ENCODE results near the gene TRPV2.
"Not testable (repeated sequence)": the region's sequence is repeated elsewhere in the genome, so short reads cannot be mapped to it uniquely, and the experiment has no call there.

The TRPV2 gene

DNA sequence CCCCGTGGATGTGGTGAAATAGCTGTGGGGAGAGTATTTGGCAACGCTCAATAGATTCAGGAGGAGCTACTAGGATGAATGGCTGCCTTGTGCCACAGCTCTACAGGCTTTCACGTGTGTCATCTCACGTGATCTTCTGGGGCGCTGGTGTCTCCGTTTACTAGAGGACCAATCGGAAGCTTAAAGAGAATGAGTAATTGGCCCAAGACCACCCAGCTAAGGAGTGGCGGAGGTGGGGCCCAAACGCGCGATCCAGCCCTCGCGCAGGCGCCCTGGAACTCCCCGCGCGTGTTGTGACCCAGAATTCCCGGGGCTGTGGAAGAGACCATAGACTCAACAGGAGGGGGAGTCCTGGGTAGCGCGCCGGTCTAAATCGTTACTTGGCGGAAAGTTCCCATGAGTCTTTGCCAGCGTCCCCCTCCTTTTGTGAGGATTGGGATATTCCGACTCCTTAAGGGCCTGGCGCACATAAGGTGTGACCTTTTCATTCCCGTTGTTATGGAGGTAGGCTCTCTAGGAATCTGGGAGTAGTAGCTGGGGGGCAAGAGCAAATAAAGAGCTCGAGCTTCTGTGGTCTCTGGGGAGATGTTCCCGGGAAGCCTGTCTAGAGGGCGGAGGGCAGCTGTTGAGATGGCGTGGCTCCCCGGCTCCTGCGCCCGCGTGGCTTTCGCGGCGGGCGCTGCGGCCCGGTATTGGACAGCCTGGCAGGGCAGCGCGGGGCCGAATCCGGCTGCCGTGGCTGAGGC is 23.4 kb downstream of the TRPV2 start:
- peak; percentile 91 for DNase-seq

GRCh38 chr17:16439303-16439791 is 24.0 kb downstream of the TRPV2 start:
- DNase-seq = no peak

DNA sequence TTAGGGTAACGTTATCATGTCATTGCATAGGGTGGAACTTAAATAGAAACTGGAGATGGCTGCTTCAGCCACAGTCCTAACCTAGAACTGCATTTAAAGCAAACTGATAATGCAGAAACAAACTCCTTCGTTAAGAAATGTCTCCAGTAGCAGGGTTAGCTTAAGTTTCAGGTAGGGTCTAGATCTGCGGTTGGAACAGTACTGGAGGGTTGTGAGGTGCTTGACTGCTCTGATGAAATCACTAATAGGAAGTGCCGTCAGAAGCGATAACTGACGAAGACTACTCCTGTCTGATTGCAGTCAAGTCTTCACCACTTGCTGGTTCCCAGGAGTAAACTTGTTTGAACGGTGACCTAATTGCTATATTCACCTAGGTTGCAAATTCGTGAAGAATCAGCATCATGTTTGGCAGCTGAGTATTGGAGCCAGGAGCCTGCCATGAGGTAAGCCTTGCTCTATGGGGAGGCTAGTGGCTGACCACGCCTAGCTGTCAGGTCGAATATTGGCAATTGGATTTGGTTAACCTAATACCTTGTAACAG is 24.5 kb downstream of the TRPV2 start:
- DNase-seq = no peak

DNA sequence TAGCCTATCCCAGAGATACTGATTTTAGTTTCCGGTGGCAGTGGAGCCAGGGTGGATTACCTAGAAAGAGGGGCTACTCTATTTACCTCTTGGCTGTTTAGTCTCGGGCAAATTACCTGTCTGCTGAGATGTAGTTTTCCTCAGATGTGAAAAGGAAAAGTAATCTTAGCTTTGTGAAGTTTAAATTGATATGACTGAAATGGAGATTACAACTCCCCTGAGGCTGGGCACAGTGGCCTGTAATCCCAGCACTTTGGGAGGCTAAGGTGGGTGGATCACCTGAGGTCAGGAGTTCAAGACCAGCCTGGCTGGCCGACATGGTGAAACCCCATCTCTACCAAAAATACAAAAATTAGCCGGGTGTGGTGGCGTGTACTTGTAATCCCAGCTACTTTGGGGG is 25.0 kb downstream of the TRPV2 start:
- DNase-seq = not testable (repeated sequence)

DNA sequence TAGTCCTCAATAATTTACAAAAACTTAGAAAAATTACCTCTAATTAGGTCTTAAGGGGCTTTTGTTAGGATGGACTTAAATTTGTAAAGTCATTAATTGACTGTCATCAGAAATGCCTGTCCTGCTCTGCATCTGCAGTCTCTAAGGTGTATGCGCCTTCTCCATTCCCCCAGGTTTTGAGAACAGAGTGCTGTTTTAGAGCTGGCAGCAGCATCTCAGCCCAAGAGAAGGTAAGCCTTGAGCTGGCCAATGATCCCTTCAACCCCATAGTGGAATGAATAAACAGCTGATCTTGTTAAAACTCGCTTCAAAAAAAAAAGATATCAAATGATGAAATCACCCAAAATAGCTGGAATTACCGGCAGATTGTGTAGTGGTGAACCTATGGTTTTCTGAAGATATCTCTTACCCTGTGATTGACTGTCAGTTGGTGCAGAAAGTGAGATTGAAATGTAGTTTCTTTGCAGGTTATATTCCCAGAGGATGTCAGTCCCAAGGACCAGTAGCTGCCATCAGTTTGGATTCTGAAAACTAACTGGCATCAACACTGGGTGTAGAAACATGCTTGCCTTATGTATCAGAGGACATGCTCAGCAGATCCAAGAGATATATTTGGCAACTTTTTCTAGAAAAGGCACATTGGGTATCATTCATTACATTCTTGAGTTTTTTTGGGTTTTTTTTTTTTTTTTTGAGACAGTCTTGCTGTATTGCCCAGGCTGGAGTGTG is 25.7 kb downstream of the TRPV2 start:
- DNase-seq = no peak

DNA sequence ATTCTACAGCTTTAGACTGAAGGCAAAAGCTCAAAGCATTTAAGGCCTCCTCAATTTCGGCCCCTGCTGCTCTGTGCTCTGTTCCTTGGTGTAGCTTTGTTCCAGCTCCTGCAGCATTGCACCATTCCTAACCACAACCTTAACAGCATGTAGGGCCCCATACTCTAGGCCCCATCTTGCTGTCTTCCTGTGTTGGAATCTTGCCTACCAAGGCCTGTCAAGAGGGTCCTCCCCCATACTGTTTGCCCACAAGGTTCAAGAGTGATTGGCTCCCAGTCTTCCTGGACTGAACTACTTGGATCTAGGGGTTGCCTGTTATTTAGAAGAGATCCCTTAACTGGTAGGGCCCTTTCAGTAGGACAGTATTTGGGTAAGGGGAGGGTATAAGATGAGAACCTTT is 26.8 kb downstream of the TRPV2 start:
- no peak for DNase-seq

DNA sequence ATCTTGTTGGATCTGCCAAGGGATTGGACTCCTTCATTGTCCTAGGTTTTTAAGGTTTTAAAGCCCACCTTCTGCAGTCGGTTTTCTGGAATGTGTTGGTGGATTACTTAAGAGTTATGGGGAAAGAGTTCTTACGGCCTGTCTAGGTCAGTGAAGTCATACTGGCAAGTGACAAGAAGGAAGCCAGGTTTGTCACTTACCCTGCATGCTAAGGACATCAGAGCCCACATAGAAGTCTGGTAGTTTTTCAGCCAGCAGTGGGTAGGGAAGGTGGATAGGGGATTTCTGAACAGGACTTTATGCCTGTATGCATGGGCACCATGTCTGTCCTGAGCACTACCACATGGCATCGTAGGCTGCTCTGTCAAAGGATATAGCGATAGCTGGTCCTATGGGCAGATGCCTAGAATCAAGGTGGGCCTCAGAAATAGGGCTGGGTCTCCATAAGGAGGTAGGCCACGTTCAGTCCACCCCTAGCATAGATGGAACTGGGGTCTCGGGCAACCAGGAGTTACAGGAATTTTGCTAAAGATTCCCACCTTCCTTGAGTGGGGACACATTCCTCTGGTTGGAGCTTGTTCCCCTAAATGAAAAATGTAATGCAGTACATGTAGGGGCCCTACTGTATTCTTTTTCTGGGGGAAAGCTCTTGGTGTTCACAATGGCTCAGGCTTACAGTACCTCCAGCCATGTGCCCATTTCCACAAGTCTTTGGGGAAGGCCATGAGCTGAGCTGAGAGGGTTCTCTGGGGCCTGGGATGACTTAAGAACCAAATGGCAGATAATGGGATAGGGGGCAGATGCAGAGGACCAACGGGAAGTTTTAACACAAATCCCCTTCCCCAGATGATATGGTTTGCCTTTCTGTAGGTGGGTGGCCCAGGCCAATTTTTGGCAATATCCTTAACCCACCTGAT is 27.5 kb downstream of the TRPV2 start:
- no peak for DNase-seq

DNA sequence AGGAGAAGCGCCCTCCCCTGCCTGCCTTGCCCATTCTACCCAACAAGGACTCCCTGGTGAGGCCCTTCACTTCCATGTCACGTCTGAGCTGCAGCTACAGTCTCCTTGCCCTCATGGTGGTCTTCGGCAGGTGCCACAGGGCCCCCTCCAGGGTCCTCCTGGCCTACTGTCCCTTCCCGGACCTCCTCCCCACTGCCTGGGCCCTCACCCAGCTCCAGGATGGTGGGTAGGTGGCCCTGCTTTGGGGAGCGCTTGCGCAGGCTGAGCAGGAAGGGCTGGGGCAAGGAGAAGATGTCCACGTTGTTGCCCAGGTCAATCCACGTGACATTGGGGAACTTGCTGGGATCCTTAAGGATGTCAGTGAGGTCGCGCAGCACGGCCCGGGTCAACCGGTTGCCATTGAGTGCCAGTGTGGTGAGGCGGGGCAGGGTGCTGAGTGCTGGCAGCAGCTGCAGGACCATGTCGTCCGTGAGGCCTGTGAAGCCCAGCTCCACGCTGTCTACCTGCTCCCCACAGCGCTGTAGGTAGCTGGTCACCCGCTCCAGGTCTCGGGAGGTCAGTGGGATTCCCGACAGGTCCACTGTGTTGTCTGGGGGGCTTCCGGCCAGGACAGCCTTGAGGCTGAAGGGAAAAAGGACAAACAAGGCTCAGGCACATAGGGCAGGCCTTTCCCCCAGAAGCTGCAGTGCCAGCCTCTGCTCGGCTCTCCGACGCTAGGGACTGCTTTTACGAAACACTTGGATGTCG is 28.3 kb downstream of the TRPV2 start:
- no peak for DNase-seq

- DNase-seq = no peak
Observed at GRCh38 chr17:16444258-16444886, 29.0 kb downstream of the TRPV2 start.

DNA sequence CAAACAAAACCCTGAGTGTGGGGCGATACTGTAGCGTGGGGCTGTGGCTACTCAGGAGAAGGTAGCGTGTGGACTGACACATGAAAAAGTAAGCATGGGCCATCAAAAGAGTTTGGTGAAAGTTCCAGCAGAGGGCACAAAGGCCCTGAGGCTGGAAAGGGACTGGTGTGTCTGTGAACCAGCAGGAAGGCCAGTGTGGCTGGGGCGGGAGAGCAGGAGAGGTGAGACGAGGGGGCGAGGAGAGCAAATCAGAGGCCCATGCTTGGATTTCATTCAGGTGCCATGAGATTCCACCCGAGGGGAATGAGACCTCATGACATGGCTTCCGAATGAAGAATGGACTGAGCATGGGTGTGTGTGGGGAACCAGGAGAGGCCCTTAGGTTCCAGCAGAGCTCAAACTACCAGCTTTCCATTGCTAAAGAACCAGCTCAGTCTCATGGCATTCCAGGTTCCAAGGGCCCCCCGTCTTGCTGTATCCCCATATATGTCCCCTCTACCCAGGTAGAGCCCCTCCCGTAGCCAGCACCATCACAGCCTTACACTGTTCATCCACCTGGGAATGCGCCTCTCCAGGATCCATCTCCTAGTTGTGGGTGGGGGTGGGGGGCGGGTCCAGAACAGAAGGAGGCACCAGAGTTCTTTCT is 31.1 kb downstream of the TRPV2 start:
- DNase-seq = no peak

- no peak for DNase-seq
Observed at GRCh38 chr17:16447676-16448075, 32.3 kb downstream of the TRPV2 start.

DNA sequence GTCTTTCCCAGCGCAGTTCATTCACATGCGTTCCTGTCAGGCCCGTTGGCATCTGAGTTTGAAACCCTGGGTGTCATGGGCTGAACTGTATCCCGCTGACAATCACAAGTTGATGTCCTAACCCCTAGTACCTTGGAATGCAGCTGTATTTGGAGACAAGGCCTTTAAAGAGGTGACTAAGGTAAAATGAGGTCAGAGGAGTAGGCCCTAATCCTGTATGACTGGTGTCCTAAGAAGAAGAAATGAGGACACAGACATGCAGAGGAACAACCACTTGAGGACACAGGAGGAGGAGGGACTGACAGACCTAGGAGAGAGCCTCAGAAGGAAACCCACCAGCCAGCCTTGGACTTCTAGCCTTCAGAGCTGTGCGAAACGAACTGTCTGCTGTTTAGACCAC is 33.1 kb downstream of the TRPV2 start:
- no peak for DNase-seq

DNA sequence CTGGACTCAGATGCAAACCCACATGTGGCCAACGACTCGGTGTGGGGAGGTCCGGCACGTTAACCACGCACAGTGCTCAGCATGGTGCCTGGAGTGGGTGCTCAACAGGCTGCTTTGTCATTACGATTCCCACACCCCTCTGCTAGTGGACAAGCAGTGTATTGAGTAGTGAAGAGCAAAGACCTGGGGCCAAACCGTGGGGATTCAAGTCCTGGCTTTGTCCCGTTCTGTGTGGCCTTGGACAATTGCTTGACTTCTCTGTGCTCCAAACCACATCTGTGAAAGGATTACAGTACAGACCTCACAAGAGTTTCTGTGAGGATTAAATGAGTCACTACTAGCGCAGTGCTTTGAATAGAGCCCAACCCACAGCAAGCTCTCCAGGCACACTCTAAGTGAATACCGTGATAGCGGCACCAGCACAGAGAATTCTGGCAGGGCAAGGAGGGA is 33.8 kb downstream of the TRPV2 start:
- DNase-seq = no peak

DNA sequence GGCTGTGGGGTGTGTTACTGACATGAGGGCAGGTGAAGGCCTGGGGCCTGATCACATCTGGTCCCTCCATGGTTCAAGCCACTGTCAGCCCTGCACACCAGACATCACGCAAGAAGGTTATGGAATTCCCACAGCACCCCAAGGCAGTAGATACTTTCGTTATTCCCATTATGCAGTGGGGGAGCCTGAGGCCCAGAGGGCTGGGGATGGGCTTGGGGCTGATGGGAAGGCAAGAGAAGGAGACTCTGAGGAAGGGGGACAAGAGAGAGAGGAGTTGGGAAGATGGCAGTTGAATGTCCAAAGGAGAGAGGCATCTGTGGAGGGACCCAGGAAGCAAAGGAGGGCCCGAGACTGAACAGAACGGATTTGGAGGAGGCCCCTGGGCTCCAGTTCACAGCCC is 34.7 kb downstream of the TRPV2 start:
- no peak for DNase-seq

GRCh38 chr17:16452268-16452667 is 36.9 kb downstream of the TRPV2 start:
- DNase-seq = not testable (repeated sequence)

DNA sequence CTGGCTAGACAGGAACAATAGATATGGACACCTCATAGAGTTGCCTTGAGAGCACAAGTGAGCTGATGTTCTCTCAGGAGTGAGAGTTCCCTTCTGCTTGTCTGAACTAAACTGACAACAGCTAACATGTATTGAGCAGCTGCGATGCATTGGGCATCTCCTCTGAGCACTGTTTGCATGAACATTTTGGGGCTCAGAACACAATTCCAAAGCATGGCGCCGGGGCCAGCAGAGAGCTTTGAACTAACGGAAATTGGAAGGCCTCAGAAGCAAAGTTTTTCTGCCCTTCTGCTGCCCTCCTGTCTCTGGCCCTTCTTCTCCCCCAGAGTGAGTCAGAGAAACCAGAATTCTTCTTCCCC is 38.1 kb downstream of the TRPV2 start:
- DNase-seq = no peak

- DNase-seq = no peak
Observed at GRCh38 chr17:16455997-16456741, 40.8 kb downstream of the TRPV2 start.

DNA sequence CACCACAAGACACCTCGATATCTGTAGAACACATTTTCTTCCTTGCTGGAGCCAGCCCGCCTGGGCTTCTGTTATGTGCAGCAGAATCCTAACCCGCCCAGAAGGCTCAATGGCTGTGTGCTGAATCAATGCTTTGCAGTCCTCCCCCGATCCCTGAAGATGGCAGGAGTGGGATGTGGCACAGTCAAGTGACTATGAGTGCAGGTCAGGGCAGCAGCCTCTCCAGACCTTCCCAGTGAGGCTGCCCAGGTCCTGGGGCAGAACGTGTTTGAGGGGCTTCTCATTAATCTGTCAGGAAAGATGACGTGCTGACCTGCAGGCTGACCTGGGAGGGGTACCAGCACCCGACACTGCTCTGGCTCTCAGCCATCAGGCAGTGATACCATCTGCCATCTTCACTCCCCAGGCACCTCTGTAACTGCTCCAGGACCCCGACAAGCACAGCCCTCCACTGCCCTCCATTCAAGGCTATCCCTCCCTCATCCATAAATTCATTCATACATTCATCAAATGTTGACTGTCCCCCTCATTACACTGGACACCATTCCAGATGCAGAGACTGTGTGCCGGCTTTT is 41.5 kb downstream of the TRPV2 start:
- DNase-seq = no peak

GRCh38 chr17:16459271-16459670 is 43.9 kb downstream of the TRPV2 start:
- DNase-seq = no peak
